Measurements from ENCODE around the gene BCL2L2. TPM values are rescaled to one million over a fixed set of nuclear protein-coding genes. Genes with fewer than 3 reads are reported as not detected.

BCL2L2 gene
- total RNA-seq, 1 donor from 2014 or later: 25.0 TPM

DNA sequence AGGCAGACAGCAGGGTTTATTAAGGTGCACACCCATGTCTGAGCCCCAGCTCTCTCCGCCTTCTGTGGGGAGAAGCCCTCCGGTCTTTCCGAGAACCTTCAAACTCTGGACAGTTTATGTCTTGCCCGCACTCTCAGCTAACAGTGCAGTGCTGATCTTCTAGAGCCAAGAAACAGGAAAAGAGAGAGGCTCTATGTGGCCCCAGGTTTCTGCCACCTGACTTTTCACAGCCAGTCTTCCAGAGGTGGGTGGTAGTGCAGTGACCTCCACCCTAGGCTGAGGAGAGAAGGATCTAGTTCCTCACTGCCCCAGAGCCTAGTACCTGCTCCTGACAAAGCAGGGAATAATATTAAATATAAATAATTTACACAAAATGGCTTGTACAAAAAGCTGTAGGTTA, 50.0 kb downstream of the BCL2L2 start:
- H3K4me3 ChIP-seq (ENCODE audit: low read depth, low read length): no peak overlapping the region
- no peak for DNase-seq (ENCODE audit: low read depth)
- TF ChIP-seq, protein P1, sequence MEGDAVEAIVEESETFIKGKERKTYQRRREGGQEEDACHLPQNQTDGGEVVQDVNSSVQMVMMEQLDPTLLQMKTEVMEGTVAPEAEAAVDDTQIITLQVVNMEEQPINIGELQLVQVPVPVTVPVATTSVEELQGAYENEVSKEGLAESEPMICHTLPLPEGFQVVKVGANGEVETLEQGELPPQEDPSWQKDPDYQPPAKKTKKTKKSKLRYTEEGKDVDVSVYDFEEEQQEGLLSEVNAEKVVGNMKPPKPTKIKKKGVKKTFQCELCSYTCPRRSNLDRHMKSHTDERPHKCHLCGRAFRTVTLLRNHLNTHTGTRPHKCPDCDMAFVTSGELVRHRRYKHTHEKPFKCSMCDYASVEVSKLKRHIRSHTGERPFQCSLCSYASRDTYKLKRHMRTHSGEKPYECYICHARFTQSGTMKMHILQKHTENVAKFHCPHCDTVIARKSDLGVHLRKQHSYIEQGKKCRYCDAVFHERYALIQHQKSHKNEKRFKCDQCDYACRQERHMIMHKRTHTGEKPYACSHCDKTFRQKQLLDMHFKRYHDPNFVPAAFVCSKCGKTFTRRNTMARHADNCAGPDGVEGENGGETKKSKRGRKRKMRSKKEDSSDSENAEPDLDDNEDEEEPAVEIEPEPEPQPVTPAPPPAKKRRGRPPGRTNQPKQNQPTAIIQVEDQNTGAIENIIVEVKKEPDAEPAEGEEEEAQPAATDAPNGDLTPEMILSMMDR (IDR thresholded peaks at IDR 0.05; ENCODE audit: insufficient read depth, low read length, severe bottlenecking): no peak
- no peak for FAIRE-seq
- peaks cover 8% of the 10 kb centered on the region for H3K36me3 ChIP-seq (ENCODE audit: control insufficient read depth, insufficient read depth, low read length)
- peaks cover 4% of the 10 kb centered on the region for H3K27me3 ChIP-seq (ENCODE audit: control insufficient read depth, insufficient read depth, low read length)

DNA sequence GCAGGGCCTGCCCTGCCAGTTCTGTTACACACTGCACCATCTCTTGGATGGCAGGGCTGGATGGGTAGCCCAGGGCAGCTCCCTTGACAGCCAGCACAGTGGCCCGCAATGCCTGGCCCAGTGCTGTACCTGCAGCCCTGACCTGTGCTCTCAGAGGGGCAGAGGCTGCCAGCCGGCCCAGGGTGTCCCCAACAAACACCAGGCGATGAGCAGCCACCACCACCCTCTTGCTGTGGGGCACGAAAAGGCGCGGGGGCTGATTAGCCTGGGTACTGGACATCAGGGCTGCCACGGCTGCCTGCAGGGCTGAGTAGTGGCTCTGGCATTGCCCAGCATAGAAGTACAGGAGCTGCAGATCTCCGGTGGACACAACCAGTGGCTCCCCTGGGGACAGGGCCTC, 50.6 kb downstream of the BCL2L2 start:
- DNase-seq (ENCODE audit: low read depth): no peak
- no peak overlapping the region for H3K4me3 ChIP-seq (ENCODE audit: low read depth, low read length)
- H3K36me3 ChIP-seq (ENCODE audit: control insufficient read depth, insufficient read depth, low read length): peaks cover 8% of the 10 kb centered on the region
- peaks cover 4% of the 10 kb centered on the region for H3K27me3 ChIP-seq (ENCODE audit: control insufficient read depth, insufficient read depth, low read length)
- TF ChIP-seq, protein P1 (IDR thresholded peaks at IDR 0.05; ENCODE audit: insufficient read depth, low read length, severe bottlenecking): no peak
- no peak for FAIRE-seq

DNA sequence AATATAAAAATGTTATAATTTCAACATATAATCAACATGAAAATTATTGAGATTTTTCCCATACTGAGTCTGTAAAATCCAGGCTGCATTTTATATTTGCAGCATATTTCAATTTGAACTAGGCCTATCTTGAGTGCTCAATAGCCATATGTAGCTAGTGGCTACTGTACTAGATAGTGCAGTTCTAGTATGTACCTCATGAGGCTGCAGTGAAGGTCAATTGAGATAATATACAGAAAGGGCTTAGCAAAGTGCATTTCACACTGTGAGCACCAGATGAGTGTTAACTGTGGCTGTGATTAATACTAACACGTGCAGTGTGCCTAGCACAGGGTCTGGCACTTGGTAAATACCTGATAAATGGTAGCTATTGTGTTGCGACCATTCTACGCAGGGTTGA, 51.4 kb downstream of the BCL2L2 start:
- Histone ChIP-seq H3K4me3 (ENCODE audit: low read depth, low read length) (no peak overlapping the region), H3K36me3 (ENCODE audit: control insufficient read depth, insufficient read depth, low read length) (peaks cover 8% of the 10 kb centered on the region), H3K27me3 (ENCODE audit: control insufficient read depth, insufficient read depth, low read length) (peaks cover 4% of the 10 kb centered on the region)
- DNase-seq (ENCODE audit: low read depth) (no peak), FAIRE-seq (no peak)
- TF ChIP-seq, protein P1 (IDR thresholded peaks at IDR 0.05; ENCODE audit: insufficient read depth, low read length, severe bottlenecking): no peak

DNA sequence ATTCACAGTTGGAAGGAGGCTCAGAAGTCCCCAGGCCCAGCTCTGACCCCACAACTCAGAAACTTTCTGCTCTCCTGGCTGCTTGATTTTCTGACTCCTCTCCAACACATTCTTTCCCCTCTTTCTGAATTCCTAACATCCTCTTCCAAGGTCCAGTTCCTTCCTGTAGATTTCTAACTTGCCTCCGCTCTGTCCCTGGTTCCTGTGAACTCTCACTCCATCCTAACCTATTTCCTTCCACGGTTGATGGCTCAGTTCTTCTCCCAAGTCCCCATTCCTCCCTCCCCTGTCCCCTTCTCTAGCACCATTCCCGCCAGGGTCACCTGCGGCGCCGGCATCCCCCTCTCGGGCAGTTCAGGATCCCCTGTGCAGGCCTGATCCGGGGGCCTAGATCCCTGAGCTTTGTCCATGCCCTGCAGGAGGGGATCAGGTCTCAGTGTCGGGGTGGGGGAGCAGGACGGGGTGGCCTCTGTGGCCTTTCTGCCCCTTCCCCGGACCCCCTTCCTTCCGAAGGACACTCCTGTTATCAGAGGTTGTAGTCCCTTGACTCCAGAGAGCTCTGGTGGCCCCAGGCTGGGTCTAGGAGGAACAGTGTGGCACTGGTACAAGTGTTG, 52.0 kb downstream of the BCL2L2 start:
- Histone ChIP-seq H3K36me3 (ENCODE audit: control insufficient read depth, insufficient read depth, low read length) (peaks cover 8% of the 10 kb centered on the region), H3K4me3 (ENCODE audit: low read depth, low read length) (no peak overlapping the region), H3K27me3 (ENCODE audit: control insufficient read depth, insufficient read depth, low read length) (no peaks in the 10 kb centered on the region)
- TF ChIP-seq, protein P1 (IDR thresholded peaks at IDR 0.05; ENCODE audit: insufficient read depth, low read length, severe bottlenecking): no peak
- DNase-seq (ENCODE audit: low read depth): no peak
- FAIRE-seq: no peak

DNA sequence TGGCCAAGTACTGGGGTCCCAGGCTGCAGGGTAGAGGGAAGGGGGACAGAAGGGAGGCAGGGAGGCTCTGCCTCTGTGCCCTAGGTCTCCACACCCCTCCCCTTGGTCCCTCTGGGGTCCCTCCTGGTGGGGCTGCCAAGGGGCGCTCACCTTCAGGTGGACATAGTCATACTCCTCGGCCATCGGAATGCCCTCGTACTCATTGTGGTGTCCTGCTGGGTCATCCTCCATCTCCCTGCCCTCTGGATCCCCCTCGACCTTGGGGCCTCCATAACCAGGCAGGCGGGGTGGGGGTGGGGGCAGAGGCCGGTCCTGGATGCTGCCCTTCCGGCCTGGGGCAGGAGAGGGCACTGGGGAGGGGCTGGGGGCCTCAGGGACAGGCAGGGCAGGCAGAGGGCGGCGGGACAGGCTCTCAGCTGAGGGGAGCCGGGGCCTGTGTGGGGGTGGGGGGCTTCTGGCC, 52.6 kb downstream of the BCL2L2 start:
- H3K27me3 ChIP-seq (ENCODE audit: control insufficient read depth, insufficient read depth, low read length): no peaks in the 10 kb centered on the region
- peaks cover 8% of the 10 kb centered on the region for H3K36me3 ChIP-seq (ENCODE audit: control insufficient read depth, insufficient read depth, low read length)
- FAIRE-seq (no peak), DNase-seq (ENCODE audit: low read depth) (no peak)
- no peak overlapping the region for H3K4me3 ChIP-seq (ENCODE audit: low read depth, low read length)
- TF ChIP-seq, protein P1 (IDR thresholded peaks at IDR 0.05; ENCODE audit: insufficient read depth, low read length, severe bottlenecking): no peak
